GM12892 (cell line): ENCODE data around the gene FRMPD4.

Experiments
- DNase-seq: peaks from one replicate; pipeline ENCODE4 v3.0.0; 2011; ENCODE audit not compliant: insufficient read length
- FAIRE-seq: peaks from 2 replicates; lab custom pipeline; 2011; peaks lifted over from hg19 to GRCh38; lab: Jason Lieb, UNC
- POLR2A ChIP-seq: IDR thresholded peaks from 2 replicates; pipeline ENCODE4 v1.6.1; 2011; ENCODE audit warnings: low read depth, low read length, control low read depth
- POLR2AphosphoS5 ChIP-seq: IDR thresholded peaks from 2 replicates; pipeline ENCODE4 v1.6.1; 2011; ENCODE audit warnings: low read depth, low read length, control low read depth
- TAF1 ChIP-seq: IDR thresholded peaks from 2 replicates; pipeline ENCODE4 v1.6.1; 2011; ENCODE audit warnings: low read depth, mild to moderate bottlenecking, control low read depth, low read length, borderline replicate concordance

The FRMPD4 gene

DNA sequence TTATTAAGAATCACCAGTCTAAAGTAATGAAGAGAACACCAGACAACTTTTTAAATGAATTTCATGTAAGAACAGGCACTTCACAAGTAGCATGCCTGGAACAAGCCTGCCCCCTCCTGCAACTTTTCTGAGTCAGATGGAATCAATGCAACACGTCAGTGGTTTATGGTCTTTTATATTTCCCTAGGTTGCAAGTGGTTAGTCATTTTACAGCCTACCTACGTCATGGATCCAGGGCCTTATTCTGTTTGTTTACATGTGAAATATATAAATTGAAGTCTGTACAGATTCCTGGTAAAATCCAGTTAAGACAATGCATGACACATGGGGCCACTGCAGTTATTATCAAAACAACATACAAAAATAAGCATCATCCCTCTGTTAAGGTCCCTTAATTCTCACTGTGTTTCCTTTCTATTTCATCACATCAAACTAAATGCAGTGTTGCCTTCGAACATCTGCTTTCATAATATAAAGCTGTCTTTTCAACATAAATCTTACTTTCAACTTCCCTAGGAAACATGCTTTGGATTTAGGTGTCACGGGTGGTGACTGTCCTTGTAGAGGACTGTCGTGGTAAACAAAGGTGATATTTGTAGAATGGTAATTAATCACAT, 309.3 kb downstream of the FRMPD4 start:
- DNase-seq = no peak
- no peak for TF ChIP-seq POLR2AphosphoS5
- no peak for TF ChIP-seq TAF1
- no peak for TF ChIP-seq POLR2A
- FAIRE-seq = no peak

DNA sequence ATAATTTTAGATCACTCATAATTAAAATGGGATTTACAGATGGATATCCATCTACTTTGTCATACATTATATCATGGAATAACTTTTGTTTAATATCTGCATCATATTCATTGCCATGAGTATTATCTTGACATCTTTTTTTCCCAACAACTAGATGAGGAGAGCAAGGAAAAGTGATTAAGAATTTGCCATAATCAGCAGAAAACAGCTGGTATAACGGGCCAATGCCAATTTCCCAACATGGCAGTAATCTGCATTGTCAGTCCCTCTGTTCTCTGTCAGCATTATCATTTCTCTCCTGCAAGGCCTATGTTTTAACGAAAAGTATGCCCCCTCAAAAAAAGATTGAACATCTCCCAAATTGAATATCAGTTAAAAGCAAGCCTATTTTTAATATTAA, 314.0 kb downstream of the FRMPD4 start:
- DNase-seq = no peak
- no peak for FAIRE-seq
- TF ChIP-seq TAF1 (no peak), POLR2A (no peak), POLR2AphosphoS5 (no peak)

DNA sequence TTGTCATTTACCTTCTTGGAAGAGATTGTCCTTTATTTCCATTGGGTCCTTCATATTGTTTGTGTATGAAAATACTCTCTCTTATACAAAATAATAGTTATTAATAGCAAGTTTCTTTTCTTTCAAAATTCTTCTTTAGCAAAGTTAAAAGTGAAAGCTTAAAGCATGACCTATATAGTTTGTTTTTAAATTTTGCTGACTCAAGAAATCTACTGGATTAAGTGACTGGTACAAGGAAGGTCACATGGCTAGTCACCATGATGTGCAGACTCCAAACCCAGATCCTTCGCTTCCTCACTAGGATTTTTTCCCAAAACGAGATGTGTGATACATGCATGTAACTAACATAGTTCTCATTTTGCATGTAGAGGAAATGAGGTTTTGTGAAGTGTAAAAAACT, 322.7 kb downstream of the FRMPD4 start:
- no peak for FAIRE-seq
- TF ChIP-seq POLR2AphosphoS5 (no peak), TAF1 (no peak), POLR2A (no peak)
- DNase-seq = no peak

DNA sequence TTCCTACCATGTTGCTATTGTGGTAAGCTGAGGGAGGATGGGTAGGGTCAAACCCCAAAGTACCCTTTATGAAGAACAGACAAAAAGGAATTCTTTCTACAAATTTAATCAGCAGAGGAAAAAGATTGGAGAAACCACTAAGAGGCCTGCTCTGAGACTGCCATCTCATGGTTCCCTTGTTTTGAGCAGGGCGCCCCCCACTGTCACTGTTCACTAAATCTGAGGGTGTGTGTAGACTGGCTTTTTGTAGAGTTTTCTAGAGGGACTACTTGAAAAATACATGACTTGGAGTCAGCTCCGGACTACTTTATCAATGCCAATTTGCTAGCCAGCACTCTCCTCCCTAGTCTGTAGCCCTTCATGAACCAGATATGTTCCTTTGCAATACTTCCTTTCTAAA, 324.8 kb downstream of the FRMPD4 start:
- TF ChIP-seq POLR2A (no peak), TAF1 (no peak), POLR2AphosphoS5 (no peak)
- FAIRE-seq (no peak), DNase-seq (no peak)

DNA sequence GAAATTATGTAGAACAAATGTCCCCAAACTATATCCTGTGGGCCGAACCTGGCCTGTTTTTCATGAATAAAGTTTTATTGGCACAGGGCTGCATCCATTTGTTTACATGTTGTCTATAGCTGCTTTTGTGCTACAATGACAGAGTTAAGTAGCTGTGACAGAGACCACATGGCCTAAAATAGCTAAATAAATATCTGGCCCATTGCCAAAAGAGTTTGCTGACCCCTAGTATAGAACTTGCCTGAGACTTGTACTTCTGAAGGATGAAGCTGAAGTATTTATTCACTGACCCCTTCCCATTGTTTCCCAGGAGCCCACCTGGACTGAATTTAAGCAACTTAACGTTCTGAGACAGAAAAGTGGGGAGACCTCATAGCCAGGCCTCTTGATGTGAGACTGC, 325.6 kb downstream of the FRMPD4 start:
- FAIRE-seq (no peak), DNase-seq (no peak)
- TF ChIP-seq POLR2A = no peak
- no peak for TF ChIP-seq TAF1
- TF ChIP-seq POLR2AphosphoS5 = no peak

DNA sequence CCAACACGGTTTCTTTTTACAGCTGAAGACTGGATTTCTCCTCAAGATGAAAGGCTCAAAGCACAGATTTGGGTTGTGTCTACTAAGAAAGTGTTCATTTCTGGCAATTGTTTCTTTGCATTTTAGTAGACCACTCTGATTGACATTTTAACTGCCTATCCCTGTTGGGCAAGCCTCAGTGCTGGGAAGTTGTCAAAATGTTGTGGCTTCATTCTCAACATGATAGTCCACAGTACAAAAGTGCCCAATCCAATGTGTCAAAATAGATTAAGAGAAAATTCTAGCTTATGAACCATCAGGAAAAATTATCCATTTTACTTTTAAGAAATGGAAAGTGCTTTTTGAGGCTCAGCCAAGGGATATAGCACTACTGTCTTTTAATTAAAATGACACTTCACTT, 329.0 kb downstream of the FRMPD4 start:
- no peak for TF ChIP-seq TAF1
- TF ChIP-seq POLR2A = no peak
- TF ChIP-seq POLR2AphosphoS5 = no peak
- FAIRE-seq = no peak
- no peak for DNase-seq

DNA sequence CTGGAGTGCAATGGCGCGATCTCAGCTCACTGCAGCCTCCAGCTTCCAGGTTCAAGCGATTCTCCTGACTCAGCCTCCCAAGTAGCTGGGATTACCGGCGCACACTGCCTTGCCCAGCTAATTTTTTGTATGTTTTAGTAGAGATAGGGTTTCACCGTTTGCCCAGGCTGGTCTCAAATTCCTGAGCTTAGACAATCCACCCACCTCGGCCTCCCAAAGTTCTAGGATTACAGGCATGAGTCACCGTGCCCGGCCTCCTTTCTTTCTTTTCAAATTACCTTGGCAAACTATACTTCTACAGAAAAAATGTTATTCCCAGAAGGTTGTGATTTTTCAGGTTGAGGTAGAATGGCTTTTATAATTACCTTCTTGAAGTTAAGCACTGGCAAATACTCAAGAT, 331.0 kb downstream of the FRMPD4 start:
- no peak for TF ChIP-seq POLR2A
- no peak for TF ChIP-seq TAF1
- TF ChIP-seq POLR2AphosphoS5 = no peak
- FAIRE-seq (no peak), DNase-seq (no peak)

DNA sequence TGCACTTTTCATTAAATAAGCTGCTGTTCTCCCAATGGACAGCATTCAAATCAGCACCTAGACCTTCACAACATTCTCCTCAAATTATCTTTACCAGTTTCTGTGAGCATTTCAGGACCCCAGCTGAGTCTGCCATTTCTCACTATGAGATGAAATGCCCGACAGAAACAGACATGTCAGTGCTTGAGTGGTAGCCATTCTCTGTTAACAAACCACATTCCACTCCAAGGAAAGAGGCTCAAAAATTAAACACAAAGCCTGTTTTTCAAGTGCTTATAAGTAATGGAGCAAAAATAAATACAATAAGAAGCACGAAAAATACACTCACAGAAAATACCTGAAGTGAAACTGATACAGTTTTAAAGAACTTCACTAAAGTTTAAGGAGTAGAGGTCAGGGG, 332.8 kb downstream of the FRMPD4 start:
- FAIRE-seq = no peak

DNA sequence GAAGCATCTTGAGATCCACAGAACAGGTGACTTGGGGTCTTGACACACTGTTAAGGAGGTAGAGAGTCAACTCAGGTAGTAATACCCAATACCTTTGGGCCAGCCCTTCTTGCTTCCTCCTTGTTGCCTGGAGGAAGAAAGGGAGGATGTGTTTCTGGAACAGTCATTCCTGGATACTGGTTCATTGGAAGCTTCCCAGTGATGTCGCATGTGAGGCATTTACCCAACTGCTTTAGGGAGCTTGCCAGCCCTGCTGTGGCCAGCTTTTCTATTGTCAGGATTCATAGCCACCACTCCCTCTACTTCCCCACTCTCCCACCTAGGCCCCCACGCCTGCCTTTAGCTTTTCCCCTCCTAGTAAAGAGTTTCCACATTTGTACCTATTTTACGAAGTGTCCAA, 342.7 kb downstream of the FRMPD4 start:
- FAIRE-seq = no peak
- no peak for TF ChIP-seq POLR2AphosphoS5
- DNase-seq = no peak

More for the DNA sequence above, 332.8 kb downstream of the FRMPD4 start:
- DNase-seq = no peak
- TF ChIP-seq POLR2AphosphoS5 (no peak), TAF1 (no peak), POLR2A (no peak)

DNA sequence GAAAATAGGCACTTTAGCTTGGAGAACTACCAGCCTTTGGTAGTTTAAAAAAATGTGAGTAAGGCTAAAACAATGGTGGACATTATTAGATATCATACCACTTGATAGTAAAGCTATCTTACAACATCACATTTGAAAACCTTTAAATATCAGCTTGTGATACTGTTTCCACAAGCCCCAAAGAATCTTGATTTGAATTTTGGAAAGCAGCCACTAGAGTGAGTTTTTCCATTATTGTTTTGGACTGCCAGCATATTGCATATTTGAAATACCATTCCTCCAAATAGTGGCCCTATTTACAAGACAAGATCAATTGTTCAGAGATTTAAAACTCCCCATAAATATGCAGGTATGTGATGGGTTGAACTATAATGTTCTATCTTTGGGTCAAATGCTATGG, 349.9 kb downstream of the FRMPD4 start:
- TF ChIP-seq POLR2A (no peak), TAF1 (no peak), POLR2AphosphoS5 (no peak)
- FAIRE-seq (no peak), DNase-seq (no peak)

DNA sequence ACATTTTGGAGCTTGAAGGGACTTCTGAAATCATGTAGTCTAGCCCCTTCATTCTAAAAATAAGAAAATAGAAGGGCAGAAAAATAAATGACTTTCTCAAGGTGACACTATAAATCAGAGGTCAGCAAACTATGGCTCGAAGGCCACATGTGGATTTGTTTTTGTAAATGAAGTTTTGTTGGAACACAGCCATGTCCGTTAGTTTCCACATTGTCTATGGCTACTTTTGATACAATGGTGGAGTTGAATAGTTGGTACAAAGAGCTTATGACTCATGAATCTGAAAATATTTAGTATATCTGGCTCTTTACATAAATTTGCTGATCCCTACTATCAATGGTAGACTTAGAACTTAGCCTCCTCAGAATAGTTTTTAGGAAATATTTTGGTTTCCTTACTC, 350.5 kb downstream of the FRMPD4 start:
- no peak for FAIRE-seq
- DNase-seq = no peak

DNA sequence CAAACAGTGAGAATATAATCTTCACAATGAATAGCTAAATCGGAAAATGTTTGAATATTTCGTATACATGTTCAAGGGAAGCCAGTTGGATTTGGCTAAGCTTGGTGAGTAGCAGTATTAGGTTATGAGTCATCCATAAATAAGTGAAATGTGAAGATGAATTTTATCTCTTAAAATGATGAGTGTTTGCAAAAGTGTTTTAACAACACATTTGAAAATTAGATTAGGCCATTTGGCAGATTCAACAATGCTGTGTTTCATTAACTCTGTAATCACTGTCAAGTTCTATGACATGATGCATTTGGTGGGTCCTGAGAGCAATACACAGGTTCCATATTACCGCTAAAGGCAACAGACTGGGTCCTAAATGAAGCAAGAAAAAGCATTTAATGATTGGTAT, 351.1 kb downstream of the FRMPD4 start:
- FAIRE-seq (no peak), DNase-seq (no peak)
- no peak for TF ChIP-seq POLR2A
- no peak for TF ChIP-seq TAF1
- TF ChIP-seq POLR2AphosphoS5 = no peak

More for the DNA sequence above, 350.5 kb downstream of the FRMPD4 start:
- TF ChIP-seq TAF1 (no peak), POLR2AphosphoS5 (no peak)

DNA sequence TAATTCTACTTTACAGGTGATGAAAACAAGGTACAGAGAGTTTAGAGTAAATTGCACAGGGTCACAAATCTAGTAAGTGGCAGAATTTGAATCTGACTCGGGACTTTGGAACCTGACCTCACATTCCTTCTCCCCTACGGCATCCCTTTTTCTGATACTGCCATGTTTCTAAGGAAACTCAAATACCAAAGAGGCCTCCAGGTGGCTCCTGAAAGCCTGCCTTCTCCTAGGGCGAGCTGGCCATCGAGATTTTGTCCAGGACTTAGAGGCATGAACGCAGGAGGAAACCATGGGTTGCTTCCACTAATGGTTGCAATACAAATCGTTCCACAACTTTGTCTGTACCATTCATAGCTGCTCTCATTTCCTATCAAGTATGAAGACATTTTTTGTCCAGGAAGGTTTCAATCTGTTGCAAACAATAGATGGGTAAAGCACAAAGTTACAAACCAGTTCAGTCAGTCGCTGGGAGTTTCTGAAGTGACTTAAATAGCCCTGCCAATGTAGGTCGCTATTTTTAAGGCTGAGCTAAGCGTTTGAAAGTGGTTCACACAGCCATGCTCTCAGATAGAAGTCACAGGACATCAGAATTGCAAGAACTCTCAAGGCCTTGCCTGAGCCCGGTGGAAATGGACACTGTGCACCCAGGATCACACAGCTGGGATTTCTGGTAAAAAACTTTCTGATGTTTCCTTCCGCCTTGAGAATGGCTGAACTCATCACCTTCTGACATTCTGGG, 356.3 kb downstream of the FRMPD4 start:
- TF ChIP-seq TAF1 (no peak), POLR2A (no peak), POLR2AphosphoS5 (no peak)
- DNase-seq (no peak), FAIRE-seq (peak; percentile 67)
